ENCODE results near the gene ATP8B4. TPM values are rescaled to one million over a fixed set of nuclear protein-coding genes. Genes with fewer than 3 reads are reported as not detected.
A peak's percentile ranks its signal among the peaks of the same experiment; 100 is the strongest.
"Not testable (repeated sequence)": the region's sequence is repeated elsewhere in the genome, so short reads cannot be mapped to it uniquely, and the experiment has no call there.

The ATP8B4 gene
- total and polyA plus RNA-seq, 7 donors = 1.2 to 11.1 (median 4.9) TPM

DNA sequence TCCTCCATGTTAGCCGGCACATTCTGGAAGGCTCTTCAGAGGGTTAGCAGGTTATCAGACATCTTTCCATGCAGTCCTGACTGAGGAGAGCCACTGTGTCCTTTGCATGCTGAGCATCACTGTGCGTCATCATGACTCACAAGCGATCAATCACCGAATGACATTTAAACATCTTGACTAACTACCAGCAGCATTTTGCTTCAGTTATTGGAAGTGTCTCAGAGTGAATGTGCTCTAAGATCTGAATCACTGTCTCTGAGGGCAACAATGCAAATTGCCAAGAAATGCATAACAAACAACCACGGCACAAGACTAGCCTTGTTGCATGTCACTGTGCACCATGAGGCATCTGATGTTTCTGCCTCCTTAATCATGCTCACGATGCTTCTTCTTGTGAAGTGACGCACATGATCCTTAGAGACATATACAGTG lies 18.3 kb upstream of the ATP8B4 start:
- no peak overlapping the region for H3K27ac ChIP-seq

DNA sequence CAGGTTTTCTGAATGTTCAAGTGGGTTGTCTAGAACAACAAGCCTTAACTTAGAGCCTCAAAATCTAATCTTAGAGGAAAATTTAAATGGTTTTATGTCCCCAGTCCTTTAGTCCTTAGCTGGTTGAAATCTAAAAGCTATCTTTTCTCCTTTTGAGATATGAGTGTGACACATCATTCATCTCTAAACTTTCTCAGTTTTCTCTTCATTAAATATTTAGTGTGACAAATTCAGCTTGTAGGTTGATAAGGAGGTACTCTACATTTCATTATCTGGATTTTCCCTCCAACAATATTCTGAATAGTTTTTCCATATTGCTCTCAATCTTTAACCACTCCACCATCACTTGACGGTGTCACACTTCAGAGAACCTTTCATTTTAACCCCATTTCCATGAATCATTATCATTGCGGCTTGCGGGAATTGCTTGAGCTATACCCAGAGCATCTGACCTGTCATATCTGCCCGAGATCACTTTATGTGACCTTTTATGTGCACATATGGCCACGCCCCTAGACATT lies 16.1 kb upstream of the ATP8B4 start:
- H3K36me3 ChIP-seq = no peaks in the 10 kb centered on the region
- 60 to 75% methylated on average over 5 of the region's 5 CpGs for WGBS, 2 donors
- H3K27me3 ChIP-seq = no peaks in the 10 kb centered on the region
- H3K9me3 ChIP-seq = no peaks in the 10 kb centered on the region
- no peak overlapping the region for H3K4me3 ChIP-seq
- DNase-seq = no peak
- TF ChIP-seq, protein P1, sequence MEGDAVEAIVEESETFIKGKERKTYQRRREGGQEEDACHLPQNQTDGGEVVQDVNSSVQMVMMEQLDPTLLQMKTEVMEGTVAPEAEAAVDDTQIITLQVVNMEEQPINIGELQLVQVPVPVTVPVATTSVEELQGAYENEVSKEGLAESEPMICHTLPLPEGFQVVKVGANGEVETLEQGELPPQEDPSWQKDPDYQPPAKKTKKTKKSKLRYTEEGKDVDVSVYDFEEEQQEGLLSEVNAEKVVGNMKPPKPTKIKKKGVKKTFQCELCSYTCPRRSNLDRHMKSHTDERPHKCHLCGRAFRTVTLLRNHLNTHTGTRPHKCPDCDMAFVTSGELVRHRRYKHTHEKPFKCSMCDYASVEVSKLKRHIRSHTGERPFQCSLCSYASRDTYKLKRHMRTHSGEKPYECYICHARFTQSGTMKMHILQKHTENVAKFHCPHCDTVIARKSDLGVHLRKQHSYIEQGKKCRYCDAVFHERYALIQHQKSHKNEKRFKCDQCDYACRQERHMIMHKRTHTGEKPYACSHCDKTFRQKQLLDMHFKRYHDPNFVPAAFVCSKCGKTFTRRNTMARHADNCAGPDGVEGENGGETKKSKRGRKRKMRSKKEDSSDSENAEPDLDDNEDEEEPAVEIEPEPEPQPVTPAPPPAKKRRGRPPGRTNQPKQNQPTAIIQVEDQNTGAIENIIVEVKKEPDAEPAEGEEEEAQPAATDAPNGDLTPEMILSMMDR (IDR thresholded peaks at IDR 0.05) = no peak
- intact Hi-C loops (cut with DNase I) = loop anchor here (5.0 to 10.0 kb wide), 3 partner anchors 78 to 513 kb away; partner anchors contain the start of genes DTWD1 and FAM227B
- peaks cover 0 to 34% (median 20%) of the 10 kb centered on the region in 4 donors for H3K4me1 ChIP-seq
- H3K27ac ChIP-seq = peak overlapping the region; percentile 33 to 86 (median 57)

More for the DNA sequence above, 18.3 kb upstream of the ATP8B4 start:
- Histone ChIP-seq H3K9me3 (no peaks in the 10 kb centered on the region), H3K27me3 (no peaks in the 10 kb centered on the region), H3K36me3 (no peaks in the 10 kb centered on the region), H3K4me1 (peaks cover 0 to 34% (median 21%) of the 10 kb centered on the region in 4 donors), H3K4me3 (no peak overlapping the region)
- WGBS, 2 donors = 89 to 90% methylated on average over 7 of the region's 7 CpGs
- TF ChIP-seq, protein P1 (IDR thresholded peaks at IDR 0.05) = no peak
- TF ChIP-seq EP300 (IDR thresholded peaks at IDR 0.05) = no peak
- TF ChIP-seq POLR2AphosphoS5 (IDR thresholded peaks at IDR 0.05) = no peak
- no peak for TF ChIP-seq POLR2A (IDR thresholded peaks at IDR 0.05)
- DNase-seq = no peak
- intact Hi-C loops (cut with DNase I) = loop anchor here (5.0 to 10.0 kb wide), 3 partner anchors 80 to 515 kb away; partner anchors contain the start of genes DTWD1 and FAM227B

DNA sequence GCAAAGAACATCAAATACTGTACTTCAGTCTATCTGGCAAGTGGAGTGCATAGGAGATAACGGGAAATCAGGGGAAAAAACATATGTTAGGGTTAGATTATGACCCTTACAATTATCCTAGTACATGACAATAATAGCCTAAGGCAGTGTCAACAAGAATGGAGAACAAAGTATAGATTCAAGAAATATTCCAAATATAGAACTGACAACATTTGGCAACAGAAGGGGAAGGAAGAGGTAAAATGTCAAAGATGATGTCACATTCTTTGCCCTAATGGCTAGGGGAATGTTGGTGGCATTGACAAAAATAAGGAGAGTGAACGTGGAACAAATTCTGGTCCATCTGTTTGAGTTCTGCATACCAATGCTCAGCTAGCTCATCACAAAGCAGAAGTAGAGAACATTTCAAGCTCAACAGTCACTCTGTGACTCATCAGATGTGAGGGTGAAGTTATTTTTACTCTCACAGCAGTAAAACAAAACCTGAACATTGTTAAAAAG lies 15.5 kb upstream of the ATP8B4 start:
- WGBS, 2 donors = 24 to 30% methylated on average over 2 of the region's 2 CpGs
- H3K9me3 ChIP-seq = no peaks in the 10 kb centered on the region
- intact Hi-C loops (cut with DNase I) = loop anchor here (5.0 to 10.0 kb wide), 3 partner anchors 77 to 512 kb away; partner anchors contain the start of genes DTWD1 and FAM227B
- H3K4me3 ChIP-seq = no peak overlapping the region
- H3K36me3 ChIP-seq = no peaks in the 10 kb centered on the region
- H3K4me1 ChIP-seq = peaks cover 0 to 34% (median 20%) of the 10 kb centered on the region in 4 donors
- no peaks in the 10 kb centered on the region for H3K27me3 ChIP-seq
- TF ChIP-seq, protein P1 (IDR thresholded peaks at IDR 0.05) = no peak
- TF ChIP-seq POLR2AphosphoS5 (IDR thresholded peaks at IDR 0.05) (peak in 2 of 4 donors; percentile 25 to 35), EP300 (IDR thresholded peaks at IDR 0.05) (no peak), POLR2A (IDR thresholded peaks at IDR 0.05) (no peak)
- peak overlapping the region; percentile 33 to 86 (median 57) for H3K27ac ChIP-seq
- DNase-seq = no peak

DNA sequence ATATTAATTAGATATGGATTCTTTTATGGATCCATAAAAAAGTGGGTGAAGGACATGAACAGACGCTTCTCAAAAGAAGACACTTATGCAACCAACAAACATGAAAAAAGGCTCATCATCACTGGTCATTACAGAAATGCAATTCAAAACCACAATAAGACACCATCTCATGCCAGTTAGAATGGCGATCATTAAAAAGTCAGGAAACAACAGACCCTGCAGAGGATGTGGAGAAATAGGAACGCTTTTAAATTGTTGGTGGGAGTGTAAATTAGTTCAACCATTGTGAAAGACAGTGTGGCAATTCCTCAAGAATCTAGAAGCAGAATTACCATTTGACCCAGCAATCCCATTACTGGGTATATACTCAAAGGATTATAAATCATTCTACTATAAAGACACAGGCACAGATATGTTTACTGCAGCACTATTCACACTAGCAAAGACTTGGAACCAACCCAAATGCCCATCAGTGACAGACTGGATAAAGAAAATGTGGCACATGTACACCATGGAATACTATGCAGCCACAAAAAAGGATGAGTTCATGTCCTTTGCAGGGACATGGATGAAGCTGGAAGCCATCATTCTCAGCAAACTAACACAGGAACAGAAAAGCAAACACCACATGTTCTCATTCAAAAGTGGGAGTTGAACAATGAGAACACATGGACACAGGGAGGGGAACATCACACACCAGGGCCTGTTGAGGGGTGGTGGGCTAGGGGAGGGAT lies 13.4 kb upstream of the ATP8B4 start:
- not testable (repeated sequence) for H3K4me3 ChIP-seq, H3K36me3 ChIP-seq, H3K9me3 ChIP-seq, DNase-seq, H3K27me3 ChIP-seq, H3K27ac ChIP-seq
- peaks cover 0 to 33% (median 20%) of the 10 kb centered on the region in 4 donors for H3K4me1 ChIP-seq
- intact Hi-C loops (cut with DNase I) = loop anchor here (10.0 kb wide), 1 partner anchor 258 kb away; no protein-coding TSS in a partner anchor
- 89 to 93% methylated on average over 3 of the region's 3 CpGs for WGBS, 2 donors

DNA sequence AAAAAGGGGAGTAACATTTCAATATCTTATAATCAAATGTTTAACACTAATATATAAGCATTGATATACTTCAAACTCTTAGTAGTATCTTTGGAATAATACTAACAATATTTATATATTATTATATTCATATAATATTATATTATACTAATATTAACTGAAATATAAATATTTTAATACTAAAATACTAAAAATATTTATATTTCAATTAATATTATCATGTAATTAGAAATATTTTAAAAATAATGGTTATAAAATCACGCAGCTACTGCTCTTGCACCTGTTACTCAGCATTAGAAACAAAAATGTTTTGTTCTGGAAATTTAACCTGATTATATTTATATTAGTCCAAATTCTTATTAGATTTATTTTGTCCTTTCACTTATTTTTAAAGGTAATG lies 12.6 kb upstream of the ATP8B4 start:
- H3K4me3 ChIP-seq = no peak overlapping the region
- H3K27ac ChIP-seq = no peak overlapping the region
- intact Hi-C loops (cut with DNase I) = loop anchor here (10.0 kb wide), 1 partner anchor 257 kb away; no protein-coding TSS in a partner anchor
- H3K27me3 ChIP-seq = no peaks in the 10 kb centered on the region
- no peaks in the 10 kb centered on the region for H3K9me3 ChIP-seq
- TF ChIP-seq, protein P1 (IDR thresholded peaks at IDR 0.05) = no peak
- TF ChIP-seq POLR2AphosphoS5 (IDR thresholded peaks at IDR 0.05) (no peak), EP300 (IDR thresholded peaks at IDR 0.05) (no peak), POLR2A (IDR thresholded peaks at IDR 0.05) (no peak)
- H3K36me3 ChIP-seq = no peaks in the 10 kb centered on the region
- WGBS, 2 donors = 94% methylated on average over 1 of the region's 1 CpG
- peaks cover 0 to 27% (median 16%) of the 10 kb centered on the region in 4 donors for H3K4me1 ChIP-seq
- no peak for DNase-seq

Measured in sigmoid colon (tissue), 7 donors.